Chondrocyte (in vitro differentiated cells): ENCODE measurements around the gene HM13. TPM values are rescaled to one million over a fixed set of nuclear protein-coding genes. Genes with fewer than 3 reads are reported as not detected.

Experiments used
- DNase-seq: peaks from one replicate; pipeline ENCODE4 v3.0.0; 2021; ENCODE audit warnings: mixed read lengths, low spot score
- H3K27ac Mint-ChIP-seq: one replicate; pipeline ENCODE4 v1.8.0; 2021; ENCODE audit warnings: mild to moderate bottlenecking, moderate library complexity, mixed read lengths; ENCODE audit not compliant: unreplicated experiment
- H3K27me3 Mint-ChIP-seq: 2 replicates; pipeline ENCODE4 v1.8.0; 2021; ENCODE audit warnings: low read depth, mixed read lengths
- H3K36me3 Mint-ChIP-seq: 2 replicates; pipeline ENCODE4 v1.8.0; 2021; ENCODE audit warnings: low read depth, mixed read lengths
- H3K4me1 Mint-ChIP-seq: 2 replicates; pipeline ENCODE4 v1.8.0; 2021; ENCODE audit warnings: low read depth, mild to moderate bottlenecking, mixed read lengths
- H3K4me3 Mint-ChIP-seq: one replicate; pipeline ENCODE4 v1.8.0; 2021; ENCODE audit warnings: mild to moderate bottlenecking, moderate library complexity, mixed read lengths; ENCODE audit not compliant: unreplicated experiment
- H3K9me3 Mint-ChIP-seq: 2 replicates; pipeline ENCODE4 v1.8.0; 2021; ENCODE audit warnings: low read depth, mixed read lengths
- CTCF ChIP-seq: fragments of 200-600 bp; sonication (generic); IDR thresholded peaks from 2 replicates; pipeline ENCODE4 v1.5.0; 2021; ENCODE audit warnings: antibody characterized with exemption, mild to moderate bottlenecking, moderate library complexity
- total RNA-seq: library from RNA; stranded (reverse); gene quantifications from 3 replicates; pipeline ENCODE4 v1.2.1, GENCODE V29; 2021

Gene HM13
- total RNA-seq, 1 donor from 2014 or later: 269 TPM

GRCh38 chr20:31474758-31475427, 39.3 kb upstream of the HM13 start, which contains the start of the genes DEFB124 and REM1:
DEFB124 (minus strand) TSS chr20:31475127; CDS start chr20:31473013, 2,114 bp downstream.
REM1 (plus strand) TSS chr20:31475288; CDS start chr20:31476446, 1,158 bp downstream.
- no peak for TF ChIP-seq CTCF
- no peaks in the 10 kb centered on the region for H3K4me1 Mint-ChIP-seq
- DNase-seq: no peak

GRCh38 chr20:31475472-31476293, 38.6 kb upstream of the HM13 start:
- Mint-ChIP-seq H3K4me1 (no peaks in the 10 kb centered on the region), H3K27ac (no peak overlapping the region), H3K36me3 (no peaks in the 10 kb centered on the region), H3K4me3 (no peak overlapping the region), H3K9me3 (no peaks in the 10 kb centered on the region), H3K27me3 (peaks cover 22% of the 10 kb centered on the region)
- no peak for DNase-seq
- no peak for TF ChIP-seq CTCF

More at GRCh38 chr20:31474758-31475427, 39.3 kb upstream of the HM13 start, which contains the start of the genes DEFB124 and REM1:
- peaks cover 22% of the 10 kb centered on the region for H3K27me3 Mint-ChIP-seq
- H3K27ac Mint-ChIP-seq: no peak within 1 kb of the TSS
- no peak within 1 kb of the TSS for H3K4me3 Mint-ChIP-seq
- H3K9me3 Mint-ChIP-seq: no peaks in the 10 kb centered on the region
- no peaks in the 10 kb centered on the region for H3K36me3 Mint-ChIP-seq

DNA sequence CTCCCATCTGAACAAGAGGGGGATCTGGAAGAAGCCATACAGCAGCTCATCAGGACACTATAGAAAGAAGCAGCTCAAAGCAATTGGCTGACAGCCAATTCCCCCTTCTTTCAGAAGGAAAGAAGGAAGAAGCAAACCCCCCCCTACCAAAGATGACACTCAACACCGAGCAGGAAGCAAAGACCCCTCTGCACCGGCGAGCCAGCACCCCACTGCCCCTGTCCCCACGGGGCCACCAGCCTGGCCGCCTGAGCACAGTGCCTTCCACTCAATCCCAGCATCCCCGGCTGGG, 38.0 kb upstream of the HM13 start:
- no peak for DNase-seq
- Mint-ChIP-seq H3K4me3 (no peak overlapping the region), H3K36me3 (no peaks in the 10 kb centered on the region), H3K9me3 (no peaks in the 10 kb centered on the region), H3K27ac (no peak overlapping the region), H3K4me1 (no peaks in the 10 kb centered on the region), H3K27me3 (peaks cover 24% of the 10 kb centered on the region)
- no peak for TF ChIP-seq CTCF

- no peak for TF ChIP-seq CTCF
- Mint-ChIP-seq H3K36me3 (no peaks in the 10 kb centered on the region), H3K27me3 (peaks cover 27% of the 10 kb centered on the region), H3K4me3 (no peak overlapping the region), H3K27ac (no peak overlapping the region), H3K9me3 (no peaks in the 10 kb centered on the region), H3K4me1 (no peaks in the 10 kb centered on the region)
- no peak for DNase-seq
Observed at GRCh38 chr20:31476643-31477215, 37.5 kb upstream of the HM13 start.

- Mint-ChIP-seq H3K4me3 (no peak overlapping the region), H3K36me3 (no peaks in the 10 kb centered on the region), H3K9me3 (no peaks in the 10 kb centered on the region), H3K4me1 (no peaks in the 10 kb centered on the region), H3K27ac (no peak overlapping the region), H3K27me3 (peaks cover 42% of the 10 kb centered on the region)
- no peak for TF ChIP-seq CTCF
- no peak for DNase-seq
Observed at GRCh38 chr20:31484001-31484400, 30.2 kb upstream of the HM13 start.
